ENCODE data around the gene TLR9.
"Not testable (repeated sequence)": the region's sequence is repeated elsewhere in the genome, so short reads cannot be mapped to it uniquely, and the experiment has no call there.

TLR9 gene

DNA sequence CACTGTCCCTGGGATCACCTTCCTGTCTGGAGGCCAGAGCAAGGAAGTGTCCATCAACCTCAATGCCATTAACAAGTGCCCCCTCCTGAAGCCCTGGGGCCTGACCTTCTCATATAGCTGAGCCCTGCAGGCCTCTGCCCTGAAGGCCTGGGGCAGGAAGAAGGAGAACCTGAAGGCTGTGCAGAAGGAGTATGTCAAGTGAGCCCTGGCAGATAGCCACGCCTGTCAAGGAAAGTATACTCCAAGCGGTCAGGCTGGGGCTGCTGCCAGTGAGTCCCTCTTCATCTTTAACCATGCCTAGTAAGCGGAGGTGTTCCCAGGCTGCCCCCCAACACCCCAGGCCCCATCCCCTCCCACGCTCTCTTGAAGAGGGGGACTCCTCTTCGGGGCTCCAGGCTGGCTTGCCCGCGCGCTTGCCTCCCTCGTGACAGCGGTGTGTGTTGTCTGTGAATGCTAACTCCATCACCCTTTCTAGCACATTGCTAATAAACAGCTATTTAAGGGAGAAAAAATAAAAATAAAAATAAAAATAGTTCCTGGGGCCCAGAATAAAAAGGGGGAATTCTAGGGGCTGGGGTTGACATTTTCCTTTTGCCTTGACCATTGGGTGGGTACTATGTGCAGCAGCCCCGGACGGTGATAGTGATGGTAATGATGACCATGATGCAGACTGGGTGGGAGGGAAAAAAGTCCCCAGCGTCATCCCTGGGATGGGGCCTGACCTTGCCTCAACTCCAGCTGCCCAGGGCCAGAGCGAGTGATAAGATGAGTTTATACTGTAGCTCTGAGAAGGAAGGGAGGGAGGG lies 30.8 kb downstream of the TLR9 start:
- no peak for DNase-seq

GRCh38 chr3:52193065-52193464 lies 32.4 kb downstream of the TLR9 start:
- no peak for DNase-seq

- no peak for DNase-seq
These were observed 33.8 kb downstream of the TLR9 start for GRCh38 chr3:52191663-52192062.

DNA sequence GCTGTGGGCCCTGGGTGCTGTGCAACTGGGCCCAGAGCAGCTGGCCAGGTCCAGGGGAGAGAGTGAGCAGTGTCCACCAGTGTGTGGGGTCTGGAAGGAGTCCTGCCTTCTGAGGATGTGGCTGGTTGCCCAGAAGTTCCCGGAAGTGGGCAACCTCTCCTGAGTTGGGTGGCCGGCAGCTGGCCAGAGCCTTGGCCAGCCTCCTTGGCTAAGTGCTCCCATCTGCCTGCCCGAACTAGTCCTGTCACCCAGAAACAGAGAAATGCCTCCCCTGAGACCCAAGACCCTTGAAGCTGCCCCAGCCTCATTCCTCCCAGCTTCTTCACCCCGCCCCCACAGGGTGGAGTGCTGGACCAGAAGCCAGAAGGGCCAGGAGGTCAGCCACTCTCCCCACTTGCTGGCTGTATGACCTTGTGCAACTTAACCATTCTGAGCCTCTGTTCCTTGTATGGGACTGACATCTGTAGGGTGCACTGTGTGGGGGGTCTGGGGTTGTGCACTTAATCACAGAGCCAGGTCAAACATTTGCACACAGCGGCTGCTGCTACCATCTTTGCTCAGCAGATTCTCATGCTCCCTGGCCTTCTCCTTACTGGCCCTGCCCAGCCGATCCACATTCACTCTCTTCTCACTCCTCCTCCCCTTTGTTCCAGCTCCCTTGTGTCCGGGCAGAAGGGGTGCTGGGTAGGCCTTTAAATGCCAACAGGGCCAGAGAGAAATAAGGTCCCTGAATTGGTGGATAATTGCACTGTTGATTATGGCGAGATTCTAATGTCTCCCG lies 35.0 kb downstream of the TLR9 start:
- no peak for DNase-seq

DNA sequence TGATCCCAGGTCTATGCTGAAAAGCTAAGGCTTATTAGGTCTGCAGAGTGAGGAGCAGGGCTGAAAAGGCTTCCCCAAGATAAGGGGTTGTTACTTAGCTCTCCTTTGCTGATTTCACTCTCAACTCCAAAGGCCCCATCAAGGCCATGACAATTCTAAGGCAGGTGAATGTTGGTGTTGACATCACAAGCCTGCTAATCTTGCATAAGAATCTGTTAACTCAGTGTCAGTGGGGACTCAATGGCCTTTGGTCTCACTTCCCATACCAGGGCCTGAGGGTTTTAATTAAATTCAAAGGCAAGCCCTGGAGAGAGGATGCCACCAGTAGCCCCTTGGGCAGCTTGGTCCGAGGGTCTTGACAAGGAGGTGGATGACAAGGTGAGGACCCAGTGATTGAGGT lies 36.9 kb downstream of the TLR9 start:
- DNase-seq = no peak

GRCh38 chr3:52186729-52187128 lies 38.7 kb downstream of the TLR9 start:
- no peak for DNase-seq

DNA sequence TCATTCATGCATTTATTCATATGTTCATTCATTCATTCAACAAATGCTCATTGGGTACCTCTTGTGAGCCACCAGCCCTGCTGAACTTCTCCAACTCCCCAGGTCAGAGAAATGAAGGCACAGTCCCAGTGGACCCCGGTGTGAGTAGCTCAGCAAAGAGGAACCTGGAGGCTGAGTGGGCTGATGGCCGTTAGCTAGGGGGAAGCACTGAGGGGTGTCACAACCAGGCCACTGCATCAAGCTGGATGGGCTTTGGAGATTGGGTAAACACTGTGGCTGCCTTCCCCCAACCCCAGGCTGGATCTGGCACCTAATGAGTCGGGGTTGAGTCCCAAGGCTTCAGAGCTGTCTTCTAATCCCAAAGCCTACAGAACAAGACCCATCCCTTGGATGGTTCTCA lies 39.6 kb downstream of the TLR9 start:
- no peak for DNase-seq

- DNase-seq = no peak
These were observed 40.1 kb downstream of the TLR9 start for GRCh38 chr3:52185311-52185710.

GRCh38 chr3:52184690-52185089 lies 40.8 kb downstream of the TLR9 start:
- DNase-seq = no peak

GRCh38 chr3:52183786-52184445 lies 41.5 kb downstream of the TLR9 start:
- DNase-seq = no peak

GRCh38 chr3:52182691-52183090 lies 42.8 kb downstream of the TLR9 start:
- no peak for DNase-seq

DNA sequence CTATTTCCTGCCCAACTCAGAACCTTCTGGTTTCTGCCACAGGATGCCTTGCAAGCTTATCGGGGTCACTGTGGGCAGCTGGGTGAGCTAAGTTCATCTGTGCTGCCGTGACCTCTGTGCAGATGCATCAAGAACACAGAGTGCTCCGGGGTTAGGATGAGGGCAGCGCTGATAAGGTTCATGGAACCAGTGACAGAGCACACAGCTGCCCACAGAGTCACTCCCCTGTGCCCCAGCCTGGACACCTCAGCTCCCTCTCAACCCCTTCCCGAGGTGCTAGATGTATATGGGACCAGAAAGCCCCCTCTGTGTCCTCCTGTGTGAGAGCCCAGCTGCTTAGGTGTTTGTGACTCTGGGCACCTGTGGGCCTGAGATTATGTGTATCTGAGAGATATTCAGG lies 43.2 kb downstream of the TLR9 start:
- DNase-seq = no peak

- DNase-seq = no peak
These were observed 43.9 kb downstream of the TLR9 start for GRCh38 chr3:52181543-52181942.

DNA sequence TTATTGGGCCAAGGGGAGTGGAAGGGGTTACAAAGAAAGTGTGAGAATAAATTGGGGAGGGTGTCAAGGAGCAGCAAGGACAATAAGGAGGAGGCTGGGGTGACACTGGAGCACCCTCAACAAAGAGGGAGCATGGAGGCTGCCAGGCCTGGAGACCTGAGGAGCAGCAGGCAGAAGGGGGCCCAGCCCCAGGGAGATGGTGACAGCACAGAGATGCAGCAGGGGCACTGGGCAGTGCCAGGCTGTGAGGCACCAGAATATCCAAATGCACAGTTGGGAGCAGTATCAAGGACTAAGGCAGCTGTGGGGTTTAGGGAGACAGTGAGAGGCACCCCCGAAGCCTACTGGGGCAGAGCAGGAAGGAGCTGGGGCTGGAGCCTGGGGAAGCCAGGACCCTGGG lies 46.9 kb downstream of the TLR9 start:
- DNase-seq = no peak

DNA sequence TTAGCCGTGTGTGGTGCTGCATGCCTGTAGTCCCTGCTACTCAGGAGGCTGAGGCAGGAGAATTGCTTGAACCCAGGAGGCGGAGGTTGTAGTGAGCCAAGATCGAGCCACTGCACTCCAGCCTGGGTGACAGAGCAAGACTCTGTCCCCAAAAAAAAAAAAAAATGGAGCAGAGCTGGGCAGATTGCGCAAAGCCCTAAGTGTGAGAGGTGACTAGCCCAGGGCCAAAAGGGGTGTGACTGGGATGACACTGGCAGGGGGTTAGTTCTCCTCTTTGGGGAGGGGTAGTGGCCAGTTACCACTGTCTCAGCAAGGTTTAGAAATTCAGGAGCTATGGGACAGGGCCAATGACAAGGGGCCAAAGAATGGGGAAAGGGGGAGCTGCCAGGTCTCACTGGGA lies 47.3 kb downstream of the TLR9 start:
- not testable (repeated sequence) for DNase-seq

- DNase-seq = no peak
These were observed 47.8 kb downstream of the TLR9 start for GRCh38 chr3:52177701-52178042.

- DNase-seq = no peak
These were observed 48.3 kb downstream of the TLR9 start for GRCh38 chr3:52176951-52177700.

DNA sequence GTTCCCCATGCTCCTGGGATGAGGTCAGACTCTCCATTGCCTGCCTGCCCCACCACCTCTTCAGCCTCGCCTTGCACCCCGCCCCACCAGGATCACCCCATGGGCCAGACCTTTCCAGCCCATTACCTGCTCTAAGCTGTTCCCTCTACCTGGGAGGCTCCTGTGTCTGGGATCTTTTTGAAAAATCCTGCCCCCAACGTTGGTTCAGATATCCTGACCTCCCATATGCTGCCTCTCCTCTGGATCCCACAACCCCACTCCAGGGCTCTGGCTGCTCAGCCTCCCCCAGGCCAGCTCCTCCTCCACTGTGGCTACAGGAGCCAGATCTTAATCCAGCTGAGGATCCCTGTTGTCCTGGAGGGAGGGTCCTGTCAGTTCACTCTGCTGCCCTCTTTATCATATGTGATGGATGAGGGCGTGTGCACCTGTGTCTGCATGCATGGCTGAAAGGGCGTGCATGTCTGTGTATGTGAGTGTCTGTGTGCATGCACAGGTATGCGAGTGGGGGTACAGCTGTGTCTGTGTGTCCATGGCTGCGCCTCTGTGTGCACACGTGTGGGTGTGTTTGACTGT lies 49.2 kb downstream of the TLR9 start:
- DNase-seq = no peak

DNA sequence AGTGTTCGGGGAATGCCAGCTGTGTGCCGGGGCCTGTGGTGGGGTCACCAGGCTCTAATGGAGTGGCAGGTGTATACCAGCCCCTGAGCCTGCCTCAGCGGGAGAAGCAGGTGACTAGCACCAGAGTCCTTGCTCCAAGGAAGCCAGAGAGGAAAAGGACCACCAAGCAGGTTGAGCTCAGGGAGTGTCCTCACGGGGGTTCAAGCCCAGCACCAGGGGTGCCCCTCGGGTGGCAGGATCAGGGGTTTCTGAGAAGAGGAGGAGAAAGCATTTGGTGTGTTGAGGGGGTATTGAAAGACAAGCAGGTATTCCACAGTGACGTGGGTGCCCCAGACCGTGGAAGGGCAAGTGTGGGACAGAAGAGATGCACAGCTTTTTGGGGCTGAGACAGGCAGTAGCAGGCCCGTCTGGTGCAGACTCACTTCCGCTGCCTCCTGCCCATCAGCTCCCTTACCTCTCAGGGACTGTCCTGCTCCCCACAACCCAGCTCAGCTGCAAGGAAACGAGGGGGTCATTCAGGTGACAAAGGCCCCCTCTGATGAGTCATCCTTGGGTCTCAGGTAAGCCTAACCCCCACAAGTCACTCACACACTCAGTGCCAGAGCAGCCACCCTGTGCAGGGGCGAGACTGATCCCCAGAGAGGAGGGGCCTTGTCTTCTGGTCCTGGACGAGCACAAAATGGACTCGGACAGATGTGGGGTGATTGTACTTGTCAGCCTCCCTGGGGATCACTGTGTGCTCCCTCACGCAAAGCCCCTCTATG lies 49.8 kb downstream of the TLR9 start:
- DNase-seq = no peak

- no peak for DNase-seq
These were observed 50.5 kb downstream of the TLR9 start for GRCh38 chr3:52174896-52175295.

DNA sequence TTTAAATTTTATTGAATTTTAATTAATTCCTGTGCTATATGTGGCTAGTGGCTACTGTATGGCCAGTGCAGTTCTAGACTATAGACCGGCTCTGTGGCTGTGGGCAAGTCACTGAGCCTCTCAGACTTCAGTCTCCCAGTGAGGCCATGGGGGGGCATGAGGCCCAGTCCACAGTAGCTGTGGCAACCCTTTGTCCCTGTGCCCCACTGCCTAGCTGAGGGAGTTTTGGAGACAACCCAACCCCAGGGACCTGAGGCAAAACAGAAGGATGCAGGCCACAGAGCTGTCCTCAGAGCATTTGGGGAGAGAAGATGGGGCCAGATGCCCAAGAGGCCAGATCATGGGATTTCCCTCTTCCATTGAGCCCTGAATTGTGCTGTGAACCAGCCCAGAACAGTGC lies 52.3 kb downstream of the TLR9 start:
- no peak for DNase-seq

- no peak for DNase-seq
These were observed 53.1 kb downstream of the TLR9 start for GRCh38 chr3:52172262-52172757.

Data from fibroblast of skin of back (primary cell).